Stimulated activated CD4-positive, alpha-beta T cell treated with anti-CD3 and anti-CD28 coated beads, TNF-alpha, amount 100 ng/mL, for 4 hours (primary cell): ENCODE results near the gene SPAG6.

Source experiments
- DNase-seq, 3 experiments: peaks; one replicate each; pipeline ENCODE4 v3.0.0-alpha.2; 2020; ENCODE audit warnings: low read depth in 3 of 3

Gene SPAG6

GRCh38 chr10:22321924-22322640 is 23.2 kb upstream of the SPAG6 start:
- DNase-seq = no peak

GRCh38 chr10:22322641-22323160 is 22.6 kb upstream of the SPAG6 start:
- no peak for DNase-seq

- no peak for DNase-seq
Observed at GRCh38 chr10:22323538-22324305, 21.6 kb upstream of the SPAG6 start.

GRCh38 chr10:22324413-22324812 is 20.9 kb upstream of the SPAG6 start:
- DNase-seq = no peak

GRCh38 chr10:22324893-22325271 is 20.4 kb upstream of the SPAG6 start:
- no peak for DNase-seq

GRCh38 chr10:22325272-22326144 is 19.8 kb upstream of the SPAG6 start:
- peak in 1 of 3 experiments; percentile 56 for DNase-seq

- no peak for DNase-seq
Observed at GRCh38 chr10:22326145-22326702, 19.1 kb upstream of the SPAG6 start.

GRCh38 chr10:22329150-22329549 is 16.1 kb upstream of the SPAG6 start:
- no peak for DNase-seq

- no peak for DNase-seq
Observed at GRCh38 chr10:22332116-22332692, 13.1 kb upstream of the SPAG6 start.

- no peak for DNase-seq
Observed at GRCh38 chr10:22333167-22333974, 11.9 kb upstream of the SPAG6 start.

GRCh38 chr10:22333975-22334282 is 11.4 kb upstream of the SPAG6 start:
- no peak for DNase-seq

GRCh38 chr10:22334414-22335172 is 10.7 kb upstream of the SPAG6 start:
- no peak for DNase-seq

GRCh38 chr10:22335173-22335933 is 9.9 kb upstream of the SPAG6 start:
- DNase-seq = peak in 1 of 3 experiments; percentile 39

- DNase-seq = no peak
Observed at GRCh38 chr10:22338185-22338900, 7.0 kb upstream of the SPAG6 start.

- DNase-seq = no peak
Observed at GRCh38 chr10:22338931-22339330, 6.4 kb upstream of the SPAG6 start.

- DNase-seq = no peak
Observed at GRCh38 chr10:22339761-22340328, 5.5 kb upstream of the SPAG6 start.

- peak in 2 of 3 experiments; percentile 23 to 48 for DNase-seq
Observed at GRCh38 chr10:22340329-22341189, 4.7 kb upstream of the SPAG6 start.
